GM12891 (cell line): ENCODE data around the gene SLC4A3.

Experiments used
- PAX5 ChIP-seq: IDR thresholded peaks from 2 replicates; pipeline ENCODE4 v1.6.1; 2011; ENCODE audit warnings: low read length, moderate library complexity, mild to moderate bottlenecking; ENCODE audit not compliant: insufficient read depth, severe bottlenecking
- POLR2A ChIP-seq: IDR thresholded peaks from 2 replicates; pipeline ENCODE4 v1.6.1; 2011; ENCODE audit warnings: low read depth, low read length, control low read depth
- POLR2AphosphoS5 ChIP-seq: IDR thresholded peaks from 2 replicates; pipeline ENCODE4 v1.6.1; 2011; ENCODE audit warnings: low read depth, low read length, control low read depth
- SPI1 ChIP-seq: IDR thresholded peaks from 2 replicates; pipeline ENCODE4 v1.6.1; 2011; ENCODE audit warnings: low read depth, low read length, control low read depth

DNA sequence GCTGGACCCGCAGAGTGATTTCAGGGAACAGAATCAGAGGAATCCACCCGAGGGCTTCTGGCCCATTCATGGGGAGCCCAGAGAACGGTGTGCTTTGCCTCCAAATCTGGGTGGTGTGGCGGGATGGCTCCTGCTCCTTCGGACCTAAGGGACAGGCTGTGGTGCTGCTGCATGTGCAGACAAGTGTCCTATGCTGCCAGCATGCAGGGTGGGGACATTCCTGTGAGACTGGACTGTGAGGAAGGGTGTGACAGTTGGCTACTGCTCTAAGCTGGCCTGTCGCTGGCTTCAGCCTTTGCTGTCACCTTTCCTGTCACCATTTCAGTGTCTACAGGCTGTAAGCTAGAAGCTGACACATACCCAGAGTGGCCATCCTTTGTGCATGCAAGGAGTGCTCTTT lies 2.9 kb upstream of the SLC4A3 start:
- no peak for TF ChIP-seq POLR2AphosphoS5
- no peak for TF ChIP-seq SPI1
- TF ChIP-seq PAX5 = no peak
- no peak for TF ChIP-seq POLR2A
